GM12891 (cell line): ENCODE results near the gene DOCK4.

Experiments used
- POLR2AphosphoS5 ChIP-seq: IDR thresholded peaks from 2 replicates; pipeline ENCODE4 v1.6.1; 2011; ENCODE audit warnings: low read depth, low read length, control low read depth
- POU2F2 ChIP-seq: IDR thresholded peaks from 2 replicates; pipeline ENCODE4 v1.6.1; 2011; ENCODE audit warnings: low read depth, mild to moderate bottlenecking, control low read depth, low read length, moderate library complexity
- TAF1 ChIP-seq: IDR thresholded peaks from 2 replicates; pipeline ENCODE4 v1.6.1; 2011; ENCODE audit warnings: low read depth, low read length, control low read depth

DNA sequence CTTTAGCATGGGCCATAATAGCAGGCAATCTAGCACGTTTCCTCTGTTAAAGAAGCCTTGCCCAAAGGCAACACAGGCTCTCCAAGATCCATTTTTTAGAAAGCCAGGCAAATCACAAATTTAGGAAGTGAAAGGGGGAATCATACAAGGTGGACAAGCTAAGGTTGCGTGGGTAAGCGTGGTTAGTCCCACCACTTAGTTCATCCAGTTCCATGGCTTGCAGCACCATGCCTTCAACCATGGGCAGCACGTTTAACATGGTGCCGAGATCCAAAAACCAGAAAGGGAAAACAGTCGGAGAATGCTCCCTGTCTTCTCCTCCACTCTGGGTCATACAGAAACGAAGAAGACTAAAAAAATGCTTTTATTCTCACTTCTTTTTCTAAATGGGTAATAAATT lies 409.5 kb downstream of the DOCK4 start:
- TF ChIP-seq POLR2AphosphoS5 (no peak), POU2F2 (no peak), TAF1 (no peak)
